HepG2 (cell line): ENCODE results near the gene DCDC1. TPM values are rescaled to one million over a fixed set of nuclear protein-coding genes. Genes with fewer than 3 reads are reported as not detected.

Experiments
- ATAC-seq: fragments of 200-7000 bp; cut with Tn5 transposase; 3 replicates; pipeline ENCODE4 v1.9.1; 2020; ENCODE audit warnings: mild to moderate bottlenecking, moderate library complexity
- BruUV-seq: library from RNA; stranded (reverse); fragments of 400-500 nt; replicated peaks from 2 replicates; lab custom pipeline; 2021; lab: Mats Ljungman, UMichigan
- CTCF ChIA-PET: fragments of 300-600 bp; formaldehyde crosslinking; extraction: SDS; loops from one replicate; lab custom pipeline; 2021; ENCODE audit warnings: low total read pairs, inconsistent platforms, low intra/inter-chr PET ratio; lab: Yijun Ruan, JAX
- POLR2A ChIA-PET: fragments of 350-600 bp; sonication (Branson Sonifier 250); formaldehyde crosslinking; loops from one replicate; lab custom pipeline; 2020; ENCODE audit warnings: antibody characterized with exemption, inconsistent platforms; lab: Yijun Ruan, JAX
- DNase-seq: peaks from one replicate; pipeline ENCODE4 v3.0.0-alpha.2; 2015; ENCODE audit warnings: low spot score
- FAIRE-seq: peaks from 3 replicates; lab custom pipeline; 2011; peaks lifted over from hg19 to GRCh38; lab: Jason Lieb, UNC
- H2AFZ ChIP-seq: one replicate; pipeline ENCODE4 v1.6.1; 2011; ENCODE audit warnings: low read length, inconsistent platforms
- H3K27ac ChIP-seq: fragments of 300-600 bp; 3 replicates; pipeline ENCODE4 v1.8.0; 2011; ENCODE audit warnings: mixed run types, mild to moderate bottlenecking, mixed read lengths, low read length, inconsistent platforms; ENCODE audit not compliant: insufficient read depth; ENCODE audit errors: extremely low read length
- H3K27me3 ChIP-seq, 2 experiments: fragments of 200-600 bp in 1 of 2; 2 replicates in 1 of 2; 3 replicates in 1 of 2; pipeline versions ENCODE4 v1.6.0 to v1.8.0; 2011; ENCODE audit warnings: low read length in 2 of 2, mild to moderate bottlenecking in 2 of 2, moderate library complexity in 2 of 2, inconsistent platforms in 1 of 2; ENCODE audit not compliant: insufficient read depth in 2 of 2, control insufficient read depth in 1 of 2
- H3K36me3 ChIP-seq, 2 experiments: fragments of 200-600 bp in 1 of 2; replicated peaks in 1 of 2; 2 replicates in 1 of 2; 3 replicates in 1 of 2; pipeline versions ENCODE4 v1.5.1 to v1.8.0; 2011; ENCODE audit warnings: low read length in 2 of 2, inconsistent platforms in 1 of 2; ENCODE audit not compliant: insufficient read depth in 2 of 2, control insufficient read depth in 1 of 2
- H3K4me1 ChIP-seq: 2 replicates; pipeline ENCODE4 v1.5.1; 2012; ENCODE audit warnings: low read length, inconsistent platforms; ENCODE audit not compliant: insufficient read depth
- H3K4me2 ChIP-seq: 2 replicates; pipeline ENCODE4 v1.6.0; 2011; ENCODE audit warnings: low read depth, low read length, inconsistent platforms
- H3K4me3 ChIP-seq, 3 experiments: fragments of 200-600 bp in 1 of 3; sonication (generic), shearing (Covaris generic) in 1 of 3; replicated peaks in 1 of 3; 2 replicates each; pipeline ENCODE4 v1.5.1; 2011 to 2016; ENCODE audit warnings: low read length in 3 of 3, inconsistent platforms in 2 of 3, low read depth in 2 of 3, mild to moderate bottlenecking in 2 of 3, control low read depth in 1 of 3, mixed read lengths in 1 of 3; ENCODE audit not compliant: insufficient read depth in 1 of 3
- H3K79me2 ChIP-seq: one replicate; pipeline ENCODE4 v1.6.1; 2011; ENCODE audit warnings: low read length, inconsistent platforms; ENCODE audit not compliant: insufficient read depth
- H3K9ac ChIP-seq: 2 replicates; pipeline ENCODE4 v1.6.0; 2011; ENCODE audit warnings: mild to moderate bottlenecking, low read depth, low read length, inconsistent platforms; ENCODE audit not compliant: insufficient read depth
- H3K9me3 ChIP-seq: 2 replicates; pipeline ENCODE4 v1.5.1; 2012; ENCODE audit warnings: mild to moderate bottlenecking, low read length
- H4K20me1 ChIP-seq: 2 replicates; pipeline ENCODE4 v1.6.0; 2011; ENCODE audit warnings: inconsistent platforms, mild to moderate bottlenecking, low read length, moderate library complexity; ENCODE audit not compliant: insufficient read depth
- DPF2 ChIP-seq: sonication (generic); formaldehyde crosslinking; IDR thresholded peaks from 2 replicates; pipeline ENCODE4 v1.4.0; 2020; ENCODE audit warnings: mild to moderate bottlenecking, low read depth, missing genetic modification reagents, borderline replicate concordance
- MAFF ChIP-seq: IDR thresholded peaks from 2 replicates; pipeline ENCODE4 v1.6.1; 2011; ENCODE audit warnings: low read depth, low read length, improper control_type of control experiment
- MTA3 ChIP-seq: sonication (generic); formaldehyde crosslinking; IDR thresholded peaks from 2 replicates; pipeline ENCODE4 v1.4.0; 2020; ENCODE audit warnings: missing genetic modification reagents
- NFYC ChIP-seq: IDR thresholded peaks from 2 replicates; pipeline ENCODE4 v1.6.1; 2016; ENCODE audit warnings: missing genetic modification reagents, missing compliant biosample characterization
- NR1H2 ChIP-seq: sonication (generic); formaldehyde crosslinking; IDR thresholded peaks from 2 replicates; pipeline ENCODE4 v1.8.1; 2022; ENCODE audit warnings: low read depth, missing genetic modification reagents, borderline replicate concordance
- PAF1 ChIP-seq: IDR thresholded peaks from 2 replicates; pipeline ENCODE4 v1.6.1; 2016; ENCODE audit warnings: missing genetic modification reagents, missing compliant biosample characterization
- RERE ChIP-seq: IDR thresholded peaks from 2 replicates; pipeline ENCODE4 v1.6.1; 2016; ENCODE audit warnings: low read depth, missing genetic modification reagents, missing compliant biosample characterization
- TRIM22 ChIP-seq: fragments of 450-650 bp; IDR thresholded peaks from 2 replicates; pipeline ENCODE4 v1.6.1; 2017
- ZNF160 ChIP-seq: sonication (generic); formaldehyde crosslinking; IDR thresholded peaks from 2 replicates; pipeline ENCODE4 v1.8.0; 2022; ENCODE audit warnings: mild to moderate bottlenecking, inconsistent platforms, missing genetic modification reagents
- ZNF225 ChIP-seq: sonication (generic); formaldehyde crosslinking; IDR thresholded peaks from 2 replicates; pipeline ENCODE4 v1.4.0; 2020; ENCODE audit warnings: mild to moderate bottlenecking, missing genetic modification reagents
- ZNF264 ChIP-seq: sonication (generic); formaldehyde crosslinking; IDR thresholded peaks from 2 replicates; pipeline ENCODE4 v1.4.0; 2020; ENCODE audit warnings: missing genetic modification reagents
- ZNF446 ChIP-seq: sonication (generic); formaldehyde crosslinking; IDR thresholded peaks from 2 replicates; pipeline ENCODE4 v1.5.0; 2020; ENCODE audit warnings: mild to moderate bottlenecking, missing genetic modification reagents
- ZNF782 ChIP-seq: sonication (generic); formaldehyde crosslinking; IDR thresholded peaks from 2 replicates; pipeline ENCODE4 v1.4.0; 2020; ENCODE audit warnings: missing genetic modification reagents, mild to moderate bottlenecking, borderline replicate concordance
- in situ Hi-C: cut with HindIII; loops from 2 replicates; pipeline ENCODE4 v1.10.0; 2017; ENCODE audit warnings: low pct_unique_long_range_greater_than_20kb; ENCODE audit not compliant: extremely low pct_ligation_motif_present
- intact Hi-C: fragments of 100-400 bp; cut with micrococcal nuclease; formaldehyde crosslinking; loops from one replicate; pipeline ENCODE4 v1.10.0; 2022; ENCODE audit not compliant: unreplicated experiment
- polyA plus RNA-seq, 8 experiments: library from polyadenylated mRNA; depleted of rRNA in 3 of 8; stranded (reverse) in 7 of 8; unstranded in 1 of 8; fragments of >200 nt; fragmentation: Illumina TruSeq in 4 of 8; extraction: Trizol in 4 of 8; gene quantifications; 2 replicates each; pipeline versions ENCODE4 v1.2.1 to v1.2.3, GENCODE V29; 2011 to 2016; ENCODE audit warnings: low read depth in 4 of 8, missing spikeins in 1 of 8, mixed read lengths in 1 of 8; ENCODE audit not compliant: insufficient read depth in 1 of 8
- total RNA-seq, 5 experiments: library from RNA; depleted of rRNA; stranded (reverse); fragments of >200 nt; fragmentation: Illumina TruSeq; extraction: Trizol; gene quantifications; 2 replicates each; pipeline ENCODE4 v1.2.3, GENCODE V29; 2016; ENCODE audit warnings: low read depth in 1 of 5
- TF ChIP-seq, protein P1 (sequence below): sonication (generic); formaldehyde crosslinking; IDR thresholded peaks from 2 replicates; pipeline ENCODE4 v1.8.1; 2022; ENCODE audit warnings: mild to moderate bottlenecking, missing genetic modification reagents
- TF ChIP-seq, protein P2 (sequence below): sonication (generic); formaldehyde crosslinking; IDR thresholded peaks from 2 replicates; pipeline ENCODE4 v1.8.1; 2023; ENCODE audit warnings: mild to moderate bottlenecking, missing genetic modification reagents

Gene DCDC1
- total and polyA plus RNA-seq, 2 of the 13 experiments (the other 11 are each of a cell fraction or from before 2014, with no cell fraction given) = 0.12 to 0.27 TPM

GRCh38 chr11:31254415-31254814 lies 115.1 kb downstream of the DCDC1 start:
- Histone ChIP-seq H3K79me2 (no peaks in the 10 kb centered on the region), H3K27me3 (no peaks in the 10 kb centered on the region), H3K4me3 (no peak overlapping the region), H4K20me1 (no peaks in the 10 kb centered on the region), H3K36me3 (no peaks in the 10 kb centered on the region), H3K4me2 (no peak overlapping the region), H3K4me1 (no peaks in the 10 kb centered on the region), H2AFZ (no peak overlapping the region), H3K9ac (no peak overlapping the region), H3K9me3 (no peaks in the 10 kb centered on the region), H3K27ac (no peak overlapping the region)
- intact Hi-C loops = no loop called here
- DNase-seq = no peak
- ChIA-PET CTCF (no interaction called here), POLR2A (no interaction called here)
- FAIRE-seq = no peak
- in situ Hi-C loops = no loop called here
- no TSS peak for BruUV-seq
- ATAC-seq = no peak
- TF ChIP-seq, protein P1, sequence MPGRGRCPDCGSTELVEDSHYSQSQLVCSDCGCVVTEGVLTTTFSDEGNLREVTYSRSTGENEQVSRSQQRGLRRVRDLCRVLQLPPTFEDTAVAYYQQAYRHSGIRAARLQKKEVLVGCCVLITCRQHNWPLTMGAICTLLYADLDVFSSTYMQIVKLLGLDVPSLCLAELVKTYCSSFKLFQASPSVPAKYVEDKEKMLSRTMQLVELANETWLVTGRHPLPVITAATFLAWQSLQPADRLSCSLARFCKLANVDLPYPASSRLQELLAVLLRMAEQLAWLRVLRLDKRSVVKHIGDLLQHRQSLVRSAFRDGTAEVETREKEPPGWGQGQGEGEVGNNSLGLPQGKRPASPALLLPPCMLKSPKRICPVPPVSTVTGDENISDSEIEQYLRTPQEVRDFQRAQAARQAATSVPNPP = no peak
- TF ChIP-seq ZNF782 (no peak), PAF1 (CRISPR knock-in tag) (no peak), NFYC (no peak), ZNF446 (no peak), MAFF (no peak), ZNF225 (CRISPR knock-in tag) (no peak), TRIM22 (no peak), RERE (CRISPR knock-in tag) (no peak), ZNF264 (CRISPR knock-in tag) (no peak), MTA3 (CRISPR knock-in tag) (no peak), NR1H2 (CRISPR knock-in tag) (no peak), DPF2 (CRISPR knock-in tag) (no peak), ZNF160 (CRISPR knock-in tag) (no peak)
- TF ChIP-seq, protein P2, sequence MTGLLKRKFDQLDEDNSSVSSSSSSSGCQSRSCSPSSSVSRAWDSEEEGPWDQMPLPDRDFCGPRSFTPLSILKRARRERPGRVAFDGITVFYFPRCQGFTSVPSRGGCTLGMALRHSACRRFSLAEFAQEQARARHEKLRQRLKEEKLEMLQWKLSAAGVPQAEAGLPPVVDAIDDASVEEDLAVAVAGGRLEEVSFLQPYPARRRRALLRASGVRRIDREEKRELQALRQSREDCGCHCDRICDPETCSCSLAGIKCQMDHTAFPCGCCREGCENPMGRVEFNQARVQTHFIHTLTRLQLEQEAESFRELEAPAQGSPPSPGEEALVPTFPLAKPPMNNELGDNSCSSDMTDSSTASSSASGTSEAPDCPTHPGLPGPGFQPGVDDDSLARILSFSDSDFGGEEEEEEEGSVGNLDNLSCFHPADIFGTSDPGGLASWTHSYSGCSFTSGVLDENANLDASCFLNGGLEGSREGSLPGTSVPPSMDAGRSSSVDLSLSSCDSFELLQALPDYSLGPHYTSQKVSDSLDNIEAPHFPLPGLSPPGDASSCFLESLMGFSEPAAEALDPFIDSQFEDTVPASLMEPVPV = no peak
